Neural progenitor cell (in vitro differentiated cells): ENCODE results near the gene PRX. TPM values are rescaled to one million over a fixed set of nuclear protein-coding genes. Genes with fewer than 3 reads are reported as not detected.

Experiments
- DNase-seq: peaks from one replicate; pipeline ENCODE4 v3.0.0-alpha.2; 2016; ENCODE audit warnings: low spot score
- H2AFZ ChIP-seq: fragments of 200-600 bp; sonication (generic); replicated peaks from 2 replicates; pipeline ENCODE4 v1.6.1; 2016; ENCODE audit warnings: antibody characterized with exemption
- H3F3A ChIP-seq: fragments of 200-600 bp; sonication (generic); 2 replicates; pipeline ENCODE4 v1.6.1; 2016; ENCODE audit warnings: antibody characterized with exemption, low read depth
- H3K27ac ChIP-seq: fragments of 200-600 bp; sonication (generic); 2 replicates; pipeline ENCODE4 v1.5.1; 2016; ENCODE audit warnings: mild to moderate bottlenecking
- H3K27me3 ChIP-seq: fragments of 200-600 bp; sonication (generic); 2 replicates; pipeline ENCODE4 v1.6.1; 2016; ENCODE audit warnings: mild to moderate bottlenecking, moderate library complexity
- H3K36me3 ChIP-seq: fragments of 200-600 bp; sonication (generic); 2 replicates; pipeline ENCODE4 v1.5.1; 2016
- H3K4me1 ChIP-seq: fragments of 200-600 bp; sonication (generic); 2 replicates; pipeline ENCODE4 v1.6.1; 2016; ENCODE audit warnings: mixed run types
- H3K4me2 ChIP-seq: fragments of 200-600 bp; sonication (generic); 2 replicates; pipeline ENCODE4 v1.6.1; 2016
- H3K4me3 ChIP-seq: fragments of 200-600 bp; sonication (generic); 2 replicates; pipeline ENCODE4 v1.5.1; 2016
- H3K79me2 ChIP-seq: fragments of 200-600 bp; sonication (generic); 2 replicates; pipeline ENCODE4 v1.6.1; 2016; ENCODE audit warnings: low read depth
- H3K9ac ChIP-seq: fragments of 200-600 bp; sonication (generic); 2 replicates; pipeline ENCODE4 v1.6.1; 2016
- H3K9me3 ChIP-seq: fragments of 200-600 bp; sonication (generic); 2 replicates; pipeline ENCODE4 v1.5.1; 2016; ENCODE audit warnings: low read depth
- H4K20me1 ChIP-seq: fragments of 200-600 bp; sonication (generic); 2 replicates; pipeline ENCODE4 v1.6.1; 2016; ENCODE audit warnings: low read depth
- H3K27ac Mint-ChIP-seq: 3 replicates; pipeline ENCODE4 v1.8.0; 2021; ENCODE audit warnings: mixed read lengths
- H3K27me3 Mint-ChIP-seq: 2 replicates; pipeline ENCODE4 v1.8.0; 2022; ENCODE audit warnings: low read depth, mild to moderate bottlenecking, inconsistent platforms, moderate library complexity, mixed read lengths; ENCODE audit not compliant: insufficient read depth
- H3K36me3 Mint-ChIP-seq: 3 replicates; pipeline ENCODE4 v1.8.0; 2021; ENCODE audit warnings: mixed read lengths
- H3K4me1 Mint-ChIP-seq: 3 replicates; pipeline ENCODE4 v1.8.0; 2021; ENCODE audit warnings: mixed read lengths
- H3K4me3 Mint-ChIP-seq: 3 replicates; pipeline ENCODE4 v1.8.0; 2021; ENCODE audit warnings: mild to moderate bottlenecking, moderate library complexity, mixed read lengths
- H3K9me3 Mint-ChIP-seq: 3 replicates; pipeline ENCODE4 v1.8.0; 2020; ENCODE audit warnings: mixed read lengths
- CTCF ChIP-seq: fragments of 200-600 bp; sonication (generic); IDR thresholded peaks from 2 replicates; pipeline ENCODE4 v1.5.1; 2017; ENCODE audit warnings: antibody characterized with exemption, mild to moderate bottlenecking
- EZH2 ChIP-seq: fragments of 200-600 bp; sonication (generic); IDR thresholded peaks from 2 replicates; pipeline ENCODE4 v1.6.1; 2017; ENCODE audit warnings: antibody characterized with exemption, mild to moderate bottlenecking, moderate library complexity
- EZH2phosphoT487 ChIP-seq: fragments of 200-600 bp; sonication (generic); IDR thresholded peaks from 2 replicates; pipeline ENCODE4 v1.6.1; 2017; ENCODE audit warnings: antibody characterized with exemption
- total RNA-seq: library from RNA; depleted of rRNA; stranded (reverse); fragments of >200 nt; gene quantifications from 2 replicates; pipeline ENCODE4 v1.2.3, GENCODE V29; 2015; ENCODE audit warnings: low replicate concordance

The PRX gene
- total RNA-seq, 1 donor from 2014 or later = 1.4 TPM

- no peak overlapping the region for H3K4me3 ChIP-seq
- Mint-ChIP-seq H3K36me3 (no peaks in the 10 kb centered on the region), H3K4me3 (no peak overlapping the region), H3K27me3 (peaks cover 10% of the 10 kb centered on the region), H3K4me1 (peaks cover 5% of the 10 kb centered on the region), H3K9me3 (no peaks in the 10 kb centered on the region), H3K27ac (peak overlapping the region; percentile 64)
- TF ChIP-seq CTCF (no peak), EZH2phosphoT487 (no peak), EZH2 (no peak)
- no peaks in the 10 kb centered on the region for H3F3A ChIP-seq
- no peak overlapping the region for H3K9ac ChIP-seq
- H3K36me3 ChIP-seq = no peaks in the 10 kb centered on the region
- no peak for DNase-seq
- no peak overlapping the region for H3K4me2 ChIP-seq
- H3K4me1 ChIP-seq = no peaks in the 10 kb centered on the region
- no peaks in the 10 kb centered on the region for H4K20me1 ChIP-seq
- no peaks in the 10 kb centered on the region for H3K9me3 ChIP-seq
- H3K27ac ChIP-seq = no peak overlapping the region
- H3K79me2 ChIP-seq = no peaks in the 10 kb centered on the region
- no peaks in the 10 kb centered on the region for H3K27me3 ChIP-seq
- H2AFZ ChIP-seq = no peak overlapping the region
Observed at GRCh38 chr19:40392123-40392522, 21.1 kb downstream of the PRX start.

GRCh38 chr19:40390084-40390742, 23.0 kb downstream of the PRX start, which contains the start of gene HIPK4:
HIPK4 (minus strand) TSS chr19:40390181; CDS start chr19:40389902, 279 bp downstream.
- no peaks in the 10 kb centered on the region for H3K36me3 ChIP-seq
- no peaks in the 10 kb centered on the region for H3K4me1 ChIP-seq
- DNase-seq = no peak
- peaks cover 11% of the 10 kb centered on the region for H3K27me3 Mint-ChIP-seq
- no peaks in the 10 kb centered on the region for H3K9me3 ChIP-seq
- H3K4me3 ChIP-seq = no peak within 1 kb of the TSS
- no peaks in the 10 kb centered on the region for H3F3A ChIP-seq
- no peak within 1 kb of the TSS for H2AFZ ChIP-seq
- no peaks in the 10 kb centered on the region for H3K27me3 ChIP-seq
- no peak within 1 kb of the TSS for H3K27ac ChIP-seq
- no peak within 1 kb of the TSS for H3K4me2 ChIP-seq
- H3K36me3 Mint-ChIP-seq = no peaks in the 10 kb centered on the region
- H3K9me3 Mint-ChIP-seq = no peaks in the 10 kb centered on the region
- no peaks in the 10 kb centered on the region for H4K20me1 ChIP-seq
- peaks cover 5% of the 10 kb centered on the region for H3K4me1 Mint-ChIP-seq
- H3K79me2 ChIP-seq = no peaks in the 10 kb centered on the region
- H3K27ac Mint-ChIP-seq = peak within 1 kb of the TSS; percentile 13
- H3K9ac ChIP-seq = no peak within 1 kb of the TSS
- no peak within 1 kb of the TSS for H3K4me3 Mint-ChIP-seq
- TF ChIP-seq EZH2phosphoT487 (no peak), CTCF (no peak), EZH2 (no peak)

GRCh38 chr19:40389404-40390083, 23.6 kb downstream of the PRX start:
- no peaks in the 10 kb centered on the region for H3K9me3 ChIP-seq
- no peak overlapping the region for H3K27ac ChIP-seq
- no peaks in the 10 kb centered on the region for H3F3A ChIP-seq
- Mint-ChIP-seq H3K27ac (no peak overlapping the region), H3K36me3 (no peaks in the 10 kb centered on the region), H3K9me3 (no peaks in the 10 kb centered on the region), H3K4me3 (no peak overlapping the region), H3K4me1 (peaks cover 5% of the 10 kb centered on the region), H3K27me3 (peaks cover 12% of the 10 kb centered on the region)
- H3K4me3 ChIP-seq = no peak overlapping the region
- H4K20me1 ChIP-seq = no peaks in the 10 kb centered on the region
- H3K4me2 ChIP-seq = no peak overlapping the region
- no peaks in the 10 kb centered on the region for H3K27me3 ChIP-seq
- H2AFZ ChIP-seq = no peak overlapping the region
- no peak overlapping the region for H3K9ac ChIP-seq
- no peaks in the 10 kb centered on the region for H3K79me2 ChIP-seq
- no peak for DNase-seq
- TF ChIP-seq EZH2phosphoT487 (no peak), EZH2 (no peak), CTCF (no peak)
- H3K4me1 ChIP-seq = no peaks in the 10 kb centered on the region
- H3K36me3 ChIP-seq = no peaks in the 10 kb centered on the region
